B cell (primary cell): ENCODE data around the gene CCDC180. TPM values are rescaled to one million over a fixed set of nuclear protein-coding genes. Genes with fewer than 3 reads are reported as not detected.

Source experiments
- ATAC-seq: fragments of 200-7000 bp; cut with Tn5 transposase; one replicate; pipeline ENCODE4 v1.10.0; 2021; ENCODE audit warnings: low read depth, mild to moderate bottlenecking, moderate number of reproducible peaks, moderate library complexity
- CTCF ChIA-PET: fragments of 350-600 bp; sonication (Branson Sonifier 250); formaldehyde crosslinking; loops from one replicate; lab custom pipeline; 2021; ENCODE audit warnings: antibody characterized with exemption, inconsistent platforms; lab: Charles Lee
- POLR2A ChIA-PET: fragments of 350-600 bp; sonication (Branson Sonifier 250); formaldehyde crosslinking; loops from one replicate; lab custom pipeline; 2021; ENCODE audit warnings: antibody characterized with exemption; lab: Charles Lee
- DNase-seq: peaks from one replicate; pipeline ENCODE4 v3.0.0; 2013
- H2AFZ ChIP-seq: 2 replicates; pipeline ENCODE4 v1.6.1; 2012; ENCODE audit warnings: mild to moderate bottlenecking, low read depth, low read length; ENCODE audit not compliant: insufficient read depth, poor library complexity, severe bottlenecking
- H3K27ac ChIP-seq, 2 donors: 1 replicate in 1 of 2; 2 replicates in 1 of 2; pipeline ENCODE4 v1.5.1; 2012 to 2013; ENCODE audit warnings: low read length in 2 of 2, mild to moderate bottlenecking in 2 of 2, moderate library complexity in 1 of 2
- H3K27me3 ChIP-seq, 4 experiments: fragments of 200-600 bp in 1 of 4; sonication (generic) in 1 of 4; replicated peaks in 1 of 4; 1 replicate in 2 of 4; 2 replicates in 2 of 4; pipeline versions ENCODE4 v1.6.1 to v1.7.0; 2013 to 2016; ENCODE audit warnings: low read length in 3 of 4, mild to moderate bottlenecking in 2 of 4, mixed read lengths in 1 of 4, moderate library complexity in 1 of 4; ENCODE audit not compliant: insufficient read depth in 4 of 4, control insufficient read depth in 3 of 4; ENCODE audit errors: control extremely low read depth in 1 of 4
- H3K36me3 ChIP-seq, 2 experiments: replicated peaks in 1 of 2; 1 replicate in 1 of 2; 2 replicates in 1 of 2; pipeline versions ENCODE4 v1.6.1 to v1.7.1; 2013; ENCODE audit warnings: low read length in 1 of 2; ENCODE audit not compliant: insufficient read depth in 2 of 2, control insufficient read depth in 1 of 2; ENCODE audit errors: control extremely low read depth in 1 of 2, extremely low read depth in 1 of 2
- H3K4me1 ChIP-seq, 2 donors: fragments of 200-600 bp in 1 of 2; sonication (generic) in 1 of 2; 1 replicate in 1 of 2; 2 replicates in 1 of 2; pipeline versions ENCODE4 v1.5.1 to v1.6.1; 2013 to 2017; ENCODE audit warnings: low read length in 2 of 2; ENCODE audit not compliant: control insufficient read depth in 2 of 2, insufficient read depth in 2 of 2
- H3K4me2 ChIP-seq: replicated peaks from 2 replicates; pipeline ENCODE3; 2012; ENCODE audit warnings: mild to moderate bottlenecking, low read depth, low read length; ENCODE audit not compliant: poor library complexity, severe bottlenecking
- H3K4me3 ChIP-seq, 5 experiments: fragments of 200-600 bp in 1 of 5; sonication (generic) in 1 of 5; 1 replicate in 3 of 5; 2 replicates in 2 of 5; pipeline versions ENCODE4 v1.5.1 to v1.7.0; 2011 to 2016; ENCODE audit warnings: low read length in 4 of 5, mild to moderate bottlenecking in 4 of 5, low read depth in 2 of 5, control low read depth in 1 of 5, moderate library complexity in 1 of 5; ENCODE audit not compliant: insufficient read depth in 1 of 5; ENCODE audit errors: control extremely low read depth in 1 of 5, extremely low read depth in 1 of 5
- H3K79me2 ChIP-seq: fragments of 200-600 bp; sonication (generic); one replicate; pipeline ENCODE4 v1.6.0; 2016; ENCODE audit warnings: low read length; ENCODE audit not compliant: control insufficient read depth, insufficient read depth
- H3K9ac ChIP-seq: fragments of 200-600 bp; sonication (generic); 2 replicates; pipeline ENCODE4 v1.6.1; 2017; ENCODE audit warnings: mild to moderate bottlenecking, low read length, moderate library complexity
- H3K9me3 ChIP-seq, 3 donors: one replicate each; pipeline versions ENCODE4 v1.6.1 to v1.7.1; 2013; ENCODE audit warnings: low read length in 2 of 3; ENCODE audit not compliant: control insufficient read depth in 2 of 3, insufficient read depth in 1 of 3; ENCODE audit errors: control extremely low read depth in 1 of 3
- H4K20me1 ChIP-seq: 2 replicates; pipeline ENCODE4 v1.6.0; 2012; ENCODE audit warnings: mild to moderate bottlenecking, low read length; ENCODE audit not compliant: insufficient read depth, control insufficient read depth, poor library complexity, severe bottlenecking
- H3K27ac Mint-ChIP-seq: one replicate; pipeline ENCODE4 v1.8.0; 2021; ENCODE audit warnings: mixed read lengths
- H3K27me3 Mint-ChIP-seq: one replicate; pipeline ENCODE4 v1.8.0; 2021; ENCODE audit warnings: mixed read lengths
- H3K4me1 Mint-ChIP-seq: one replicate; pipeline ENCODE4 v1.8.0; 2021; ENCODE audit warnings: mixed read lengths
- H3K4me3 Mint-ChIP-seq: one replicate; pipeline ENCODE4 v1.8.0; 2021; ENCODE audit warnings: mixed read lengths
- H3K9me3 Mint-ChIP-seq: one replicate; pipeline ENCODE4 v1.8.0; 2022; ENCODE audit warnings: mixed read lengths; ENCODE audit not compliant: insufficient read depth
- EZH2 ChIP-seq: IDR thresholded peaks from 2 replicates; pipeline ENCODE4 v1.6.1; 2012; ENCODE audit warnings: borderline replicate concordance, low read depth, mild to moderate bottlenecking, moderate library complexity, low read length; ENCODE audit not compliant: insufficient read depth, poor library complexity, severe bottlenecking
- WGBS: methylation state at CpG from one replicate; pipeline ENCODE4 v1.1.5; 2013; ENCODE audit warnings: missing lambda C conversion rate; ENCODE audit not compliant: insufficient coverage; 5-methylcytosine and 5-hydroxymethylcytosine counted together
- intact Hi-C: fragments of 100-400 bp; cut with micrococcal nuclease; formaldehyde crosslinking; loops from one replicate; pipeline ENCODE4 v1.10.0; 2022
- polyA plus RNA-seq: library from polyadenylated mRNA; depleted of rRNA; stranded (reverse); fragments of >200 nt; gene quantifications from 2 replicates; pipeline ENCODE4 v1.2.3, GENCODE V29; 2012
- total RNA-seq, 2 donors: library from RNA; stranded (reverse); fragments of 120-200 nt in 1 of 2; gene quantifications; 1 replicate in 1 of 2; 2 replicates in 1 of 2; pipeline versions ENCODE4 v1.2.3 to v1.2.4, GENCODE V29; 2013 to 2022
- TF ChIP-seq, protein P1 (sequence below): fragments of 200-600 bp; IDR thresholded peaks from one replicate; pipeline ENCODE4 v1.8.0; 2022; ENCODE audit warnings: antibody characterized with exemption, mild to moderate bottlenecking

The CCDC180 gene
- total and polyA plus RNA-seq, 2 donors (not counting 1 experiment from before 2014, with no cell fraction given) = 4.4 to 7.1 TPM

DNA sequence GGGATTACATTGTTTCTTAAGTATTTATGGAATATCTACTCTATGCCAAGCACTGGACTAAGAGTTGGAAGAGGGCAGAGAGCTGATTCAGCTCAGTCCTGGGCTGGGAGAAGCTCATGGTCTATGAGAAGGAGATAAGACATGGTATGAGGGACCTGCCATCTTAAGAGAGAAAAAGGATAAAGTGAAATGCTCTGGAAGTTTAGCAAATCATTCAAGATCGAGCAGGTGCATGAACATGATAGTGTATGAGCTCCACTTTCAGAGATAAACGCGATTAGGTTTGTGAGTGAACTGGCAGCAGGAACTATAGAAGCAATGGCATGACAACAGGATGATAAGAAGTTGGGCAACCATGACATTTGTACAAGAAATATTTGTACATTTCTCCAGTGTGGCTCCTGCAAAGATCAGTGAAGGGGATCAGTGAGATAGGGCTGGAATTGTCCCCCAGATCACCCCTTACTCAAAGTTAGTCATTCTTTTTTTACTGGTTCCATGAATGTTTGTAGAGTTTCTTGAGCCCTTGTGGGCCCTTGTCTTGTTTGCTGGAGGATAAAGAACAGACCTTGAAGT, 26.6 kb upstream of the CCDC180 start:
- H4K20me1 ChIP-seq = no peaks in the 10 kb centered on the region
- H3K9me3 Mint-ChIP-seq = no peaks in the 10 kb centered on the region
- no peak overlapping the region for H3K4me3 ChIP-seq
- WGBS = 100% methylated on average over 3 of the region's 3 CpGs
- no peaks in the 10 kb centered on the region for H3K79me2 ChIP-seq
- no peak overlapping the region for H3K27ac ChIP-seq
- no peak overlapping the region for H3K27ac Mint-ChIP-seq
- no peaks in the 10 kb centered on the region for H3K27me3 ChIP-seq
- no peak overlapping the region for H3K9ac ChIP-seq
- H3K4me2 ChIP-seq = no peak overlapping the region
- TF ChIP-seq, protein P1, sequence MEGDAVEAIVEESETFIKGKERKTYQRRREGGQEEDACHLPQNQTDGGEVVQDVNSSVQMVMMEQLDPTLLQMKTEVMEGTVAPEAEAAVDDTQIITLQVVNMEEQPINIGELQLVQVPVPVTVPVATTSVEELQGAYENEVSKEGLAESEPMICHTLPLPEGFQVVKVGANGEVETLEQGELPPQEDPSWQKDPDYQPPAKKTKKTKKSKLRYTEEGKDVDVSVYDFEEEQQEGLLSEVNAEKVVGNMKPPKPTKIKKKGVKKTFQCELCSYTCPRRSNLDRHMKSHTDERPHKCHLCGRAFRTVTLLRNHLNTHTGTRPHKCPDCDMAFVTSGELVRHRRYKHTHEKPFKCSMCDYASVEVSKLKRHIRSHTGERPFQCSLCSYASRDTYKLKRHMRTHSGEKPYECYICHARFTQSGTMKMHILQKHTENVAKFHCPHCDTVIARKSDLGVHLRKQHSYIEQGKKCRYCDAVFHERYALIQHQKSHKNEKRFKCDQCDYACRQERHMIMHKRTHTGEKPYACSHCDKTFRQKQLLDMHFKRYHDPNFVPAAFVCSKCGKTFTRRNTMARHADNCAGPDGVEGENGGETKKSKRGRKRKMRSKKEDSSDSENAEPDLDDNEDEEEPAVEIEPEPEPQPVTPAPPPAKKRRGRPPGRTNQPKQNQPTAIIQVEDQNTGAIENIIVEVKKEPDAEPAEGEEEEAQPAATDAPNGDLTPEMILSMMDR = no peak
- no peak for TF ChIP-seq EZH2
- ChIA-PET CTCF (no interaction called here), POLR2A (no interaction called here)
- intact Hi-C loops = no loop called here
- H3K4me1 Mint-ChIP-seq = no peaks in the 10 kb centered on the region
- H3K4me1 ChIP-seq = no peaks in the 10 kb centered on the region
- H3K4me3 Mint-ChIP-seq = no peak overlapping the region
- peaks cover 0 to 2% (median 0%) of the 10 kb centered on the region in 3 donors for H3K9me3 ChIP-seq
- ATAC-seq (no peak), DNase-seq (no peak)
- H3K27me3 Mint-ChIP-seq = no peaks in the 10 kb centered on the region
- H3K36me3 ChIP-seq = peaks cover 2 to 58% of the 10 kb centered on the region in 2 experiments
- no peak overlapping the region for H2AFZ ChIP-seq

- no peak for TF ChIP-seq EZH2
- TF ChIP-seq, protein P1 = no peak
- Histone ChIP-seq H3K4me1 (no peaks in the 10 kb centered on the region), H3K9ac (no peak overlapping the region), H3K36me3 (peaks cover 7 to 50% of the 10 kb centered on the region in 2 experiments), H3K27me3 (no peaks in the 10 kb centered on the region), H4K20me1 (no peaks in the 10 kb centered on the region), H3K27ac (no peak overlapping the region), H3K9me3 (peaks cover 0 to 2% (median 0%) of the 10 kb centered on the region in 3 donors), H3K79me2 (no peaks in the 10 kb centered on the region), H3K4me3 (no peak overlapping the region), H3K4me2 (no peak overlapping the region), H2AFZ (no peak overlapping the region)
- DNase-seq (no peak), ATAC-seq (no peak)
- H3K9me3 Mint-ChIP-seq = peaks cover 3% of the 10 kb centered on the region
- no peak overlapping the region for H3K27ac Mint-ChIP-seq
- no peak overlapping the region for H3K4me3 Mint-ChIP-seq
- CTCF ChIA-PET = no interaction called here
- no peaks in the 10 kb centered on the region for H3K27me3 Mint-ChIP-seq
- intact Hi-C loops = no loop called here
- POLR2A ChIA-PET = no interaction called here
- no peaks in the 10 kb centered on the region for H3K4me1 Mint-ChIP-seq
Measured at GRCh38 chr9:97283768-97284167, 23.7 kb upstream of the CCDC180 start.
